Measurements from ENCODE around the gene PGLYRP1. TPM values are rescaled to one million over a fixed set of nuclear protein-coding genes. Genes with fewer than 3 reads are reported as not detected.

PGLYRP1 gene
- total RNA-seq, 1 experiment from 2014 or later: not detected

DNA sequence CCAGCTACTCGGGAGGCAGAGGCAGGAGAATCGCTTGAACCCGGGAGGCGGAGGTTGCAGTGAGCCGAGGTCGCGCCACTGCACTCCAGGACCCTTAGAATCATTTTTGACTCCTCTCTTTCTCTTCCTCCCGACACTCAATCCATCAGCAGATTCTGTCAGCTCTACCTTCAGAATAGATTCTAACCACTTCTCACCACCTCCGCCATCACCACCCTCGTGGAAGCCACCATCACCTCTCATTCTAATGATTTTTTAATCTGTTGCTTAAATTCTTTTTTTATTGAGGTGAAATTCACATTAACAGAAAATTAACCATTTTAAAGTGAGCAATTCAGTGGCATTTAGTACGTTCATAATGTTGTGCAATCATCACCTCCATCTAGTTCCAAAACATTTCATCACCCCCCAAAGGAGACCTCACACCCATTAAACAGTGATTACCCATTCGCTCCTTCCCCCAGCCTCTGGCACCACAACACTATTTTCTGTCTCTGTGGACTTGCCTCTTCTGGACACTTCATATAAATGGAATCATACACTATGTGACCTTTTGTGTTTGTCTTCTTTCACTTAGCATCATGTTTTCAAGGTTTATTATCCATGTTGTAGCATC is 32.6 kb downstream of the PGLYRP1 start:
- TF ChIP-seq, protein P1, sequence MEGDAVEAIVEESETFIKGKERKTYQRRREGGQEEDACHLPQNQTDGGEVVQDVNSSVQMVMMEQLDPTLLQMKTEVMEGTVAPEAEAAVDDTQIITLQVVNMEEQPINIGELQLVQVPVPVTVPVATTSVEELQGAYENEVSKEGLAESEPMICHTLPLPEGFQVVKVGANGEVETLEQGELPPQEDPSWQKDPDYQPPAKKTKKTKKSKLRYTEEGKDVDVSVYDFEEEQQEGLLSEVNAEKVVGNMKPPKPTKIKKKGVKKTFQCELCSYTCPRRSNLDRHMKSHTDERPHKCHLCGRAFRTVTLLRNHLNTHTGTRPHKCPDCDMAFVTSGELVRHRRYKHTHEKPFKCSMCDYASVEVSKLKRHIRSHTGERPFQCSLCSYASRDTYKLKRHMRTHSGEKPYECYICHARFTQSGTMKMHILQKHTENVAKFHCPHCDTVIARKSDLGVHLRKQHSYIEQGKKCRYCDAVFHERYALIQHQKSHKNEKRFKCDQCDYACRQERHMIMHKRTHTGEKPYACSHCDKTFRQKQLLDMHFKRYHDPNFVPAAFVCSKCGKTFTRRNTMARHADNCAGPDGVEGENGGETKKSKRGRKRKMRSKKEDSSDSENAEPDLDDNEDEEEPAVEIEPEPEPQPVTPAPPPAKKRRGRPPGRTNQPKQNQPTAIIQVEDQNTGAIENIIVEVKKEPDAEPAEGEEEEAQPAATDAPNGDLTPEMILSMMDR (conservative IDR thresholded peaks at IDR 0.05): no peak
- H3K4me3 Mint-ChIP-seq: no peak overlapping the region
- H3K27ac Mint-ChIP-seq: no peak overlapping the region

More for the DNA sequence above, 32.6 kb downstream of the PGLYRP1 start:
- Histone ChIP-seq H3K14ac (ENCODE audit: insufficient read depth, low read length) (no peak overlapping the region), H4K91ac (ENCODE audit: insufficient read length, low read depth, low read length) (no peak overlapping the region), H3K56ac (ENCODE audit: insufficient read length, low read depth, low read length) (no peak overlapping the region), H3T11ph (ENCODE audit: low read length) (no peak overlapping the region), H3K4ac (ENCODE audit: low read depth, low read length) (no peak overlapping the region), H2BK120ac (ENCODE audit: low read depth, low read length, poor library complexity, severe bottlenecking) (no peak overlapping the region), H2AK5ac (ENCODE audit: insufficient read length, low read length) (no peak overlapping the region), H4K20me1 (ENCODE audit: control insufficient read depth, insufficient read depth, insufficient read length) (no peaks in the 10 kb centered on the region), H3K18ac (ENCODE audit: insufficient read length, low read depth, low read length) (no peak overlapping the region), H4K5ac (ENCODE audit: insufficient read length, low read depth, low read length) (no peak overlapping the region), H3K27me3 (ENCODE audit: insufficient read depth, low read length) (no peaks in the 10 kb centered on the region), H3K9ac (ENCODE audit: extremely low read depth, insufficient read length, low read length) (no peak overlapping the region), H2BK15ac (ENCODE audit: low read depth, low read length) (no peak overlapping the region), H2BK20ac (ENCODE audit: low read depth, low read length, poor library complexity, severe bottlenecking) (no peak overlapping the region), H3K23me2 (ENCODE audit: insufficient read length, low read depth, low read length, poor library complexity, severe bottlenecking) (peaks cover 3% of the 10 kb centered on the region), H3K9me3 (ENCODE audit: control insufficient read depth, low read depth, low read length) (no peaks in the 10 kb centered on the region), H3K4me2 (ENCODE audit: insufficient read depth, insufficient read length, low read length) (no peak overlapping the region), H2AFZ (ENCODE audit: low read length) (no peak overlapping the region), H2BK12ac (ENCODE audit: insufficient read length, low read depth, low read length) (no peak overlapping the region), H3K79me2 (ENCODE audit: insufficient read depth, low read length) (no peaks in the 10 kb centered on the region), H3K27ac (ENCODE audit: insufficient read length, low read depth, low read length) (no peak overlapping the region), H3K79me1 (ENCODE audit: insufficient read depth, low read depth, low read length, poor library complexity, severe bottlenecking) (no peaks in the 10 kb centered on the region), H4K8ac (replicated peaks; ENCODE audit: insufficient read length, low read depth, low read length) (no peak overlapping the region), H3K4me1 (ENCODE audit: insufficient read depth, low read length) (no peaks in the 10 kb centered on the region), H3K23ac (ENCODE audit: insufficient read length, low read depth, low read length) (no peak overlapping the region), H2BK5ac (ENCODE audit: insufficient read length, low read length) (no peak overlapping the region)
- no peak for DNase-seq
- Mint-ChIP-seq H3K27me3 (ENCODE audit: low read depth) (peaks cover 22% of the 10 kb centered on the region), H3K36me3 (ENCODE audit: insufficient read depth in 1 of 3, low read depth in 3 of 3) (no peaks in the 10 kb centered on the region), H3K9me3 (no peaks in the 10 kb centered on the region), H3K4me1 (peaks cover 0 to 4% of the 10 kb centered on the region in 2 experiments; a peak in 2 of 4 replicates)
- no CpG with 5 or more reads among the region's 12 CpGs for WGBS (ENCODE audit: extremely low coverage, insufficient read length, low lambda C conversion rate)
